Stimulated activated CD8-positive, alpha-beta memory T cell treated with anti-CD3 and anti-CD28 coated beads, Interleukin-2, amount 100 ng/mL, for 1 hour (primary cell): Measurements from ENCODE around the gene SPTLC2.
"Not testable (repeated sequence)": the region's sequence is repeated elsewhere in the genome, so short reads cannot be mapped to it uniquely, and the experiment has no call there.

ENCODE experiments used
- DNase-seq, 2 donors: peaks; one replicate each; pipeline ENCODE4 v3.0.0-alpha.2; 2020; ENCODE audit warnings: low read depth in 2 of 2

SPTLC2 gene

GRCh38 chr14:77547512-77548180 lies 68.8 kb downstream of the SPTLC2 start:
- no peak for DNase-seq

GRCh38 chr14:77545171-77545570 lies 71.3 kb downstream of the SPTLC2 start:
- not testable (repeated sequence) for DNase-seq

GRCh38 chr14:77544571-77544970 lies 71.9 kb downstream of the SPTLC2 start:
- no peak for DNase-seq

- no peak for DNase-seq
Observed at GRCh38 chr14:77543637-77544334, 72.7 kb downstream of the SPTLC2 start.

DNA sequence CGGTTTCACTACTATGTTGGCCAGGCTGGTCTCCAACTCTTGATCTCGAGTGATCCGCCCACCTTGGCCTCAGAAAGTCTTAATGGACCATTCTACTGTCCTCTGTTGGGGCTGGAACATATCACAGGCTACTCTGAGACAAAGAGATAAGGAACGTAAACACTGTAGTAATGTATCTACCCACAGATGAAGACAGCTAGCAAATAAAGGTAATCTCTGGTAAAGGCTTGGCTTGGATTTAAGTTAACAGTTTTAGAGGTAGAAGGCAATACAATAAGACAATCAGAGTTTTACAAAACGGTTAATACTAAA lies 73.2 kb downstream of the SPTLC2 start:
- DNase-seq, result no peak

DNA sequence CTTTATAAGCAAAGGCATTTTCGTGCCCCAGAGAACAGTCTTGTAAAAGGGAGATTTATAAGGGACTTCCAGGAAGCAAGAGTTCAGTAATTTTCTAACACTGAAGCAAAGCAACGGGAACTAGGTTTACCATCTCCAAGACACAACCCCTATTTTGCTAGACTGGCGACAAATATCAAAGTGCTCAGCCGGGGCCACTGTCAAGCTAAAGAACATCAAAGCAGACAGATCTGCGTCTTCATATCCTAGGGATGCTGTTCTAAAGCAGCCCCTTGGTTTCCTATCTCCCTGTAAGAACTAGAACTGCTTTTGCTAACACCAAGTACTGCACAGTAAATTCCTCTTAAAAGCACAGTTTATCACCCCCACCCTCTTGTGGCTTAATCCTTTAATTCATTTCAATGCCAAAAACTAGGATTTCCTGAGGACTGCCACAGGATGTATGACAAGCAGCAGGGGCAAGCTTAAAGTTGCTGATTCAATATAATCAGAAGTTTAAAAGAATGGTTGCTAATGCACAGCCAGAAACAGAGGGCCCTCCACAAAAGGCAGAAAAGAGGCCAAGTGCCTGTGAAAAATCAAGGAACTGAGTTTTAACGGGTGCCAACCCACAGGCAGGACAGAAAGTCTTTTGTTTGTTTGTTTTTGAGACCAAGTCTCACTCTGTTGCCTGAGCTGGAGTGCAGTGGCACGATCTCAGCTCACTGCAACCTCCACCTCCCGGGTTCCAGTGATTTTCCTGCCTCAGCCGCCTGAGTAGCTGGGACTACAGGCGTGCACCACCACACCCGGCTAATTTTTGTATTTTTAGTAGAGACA lies 73.8 kb downstream of the SPTLC2 start:
- no peak for DNase-seq

GRCh38 chr14:77541905-77542304 lies 74.5 kb downstream of the SPTLC2 start:
- DNase-seq, result no peak

DNA sequence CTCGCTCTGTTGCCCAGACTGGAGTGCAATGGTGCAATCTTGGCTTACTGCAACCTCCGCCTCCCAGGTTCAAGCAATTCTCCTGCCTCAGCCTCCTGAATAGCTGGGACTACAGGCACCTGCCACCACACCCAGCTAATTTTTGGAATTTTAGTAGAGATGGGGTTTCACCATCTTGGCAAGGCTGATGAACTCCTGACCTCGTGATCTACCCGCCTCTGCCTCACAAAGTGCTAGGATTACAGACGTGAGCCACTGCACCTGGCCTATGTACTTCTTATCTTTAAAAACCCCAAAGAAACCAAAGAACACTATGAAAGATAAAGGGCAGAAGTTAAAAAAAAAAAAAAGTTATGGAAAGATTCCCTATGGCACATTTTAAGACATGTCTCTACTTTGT lies 79.5 kb downstream of the SPTLC2 start:
- not testable (repeated sequence) for DNase-seq

DNA sequence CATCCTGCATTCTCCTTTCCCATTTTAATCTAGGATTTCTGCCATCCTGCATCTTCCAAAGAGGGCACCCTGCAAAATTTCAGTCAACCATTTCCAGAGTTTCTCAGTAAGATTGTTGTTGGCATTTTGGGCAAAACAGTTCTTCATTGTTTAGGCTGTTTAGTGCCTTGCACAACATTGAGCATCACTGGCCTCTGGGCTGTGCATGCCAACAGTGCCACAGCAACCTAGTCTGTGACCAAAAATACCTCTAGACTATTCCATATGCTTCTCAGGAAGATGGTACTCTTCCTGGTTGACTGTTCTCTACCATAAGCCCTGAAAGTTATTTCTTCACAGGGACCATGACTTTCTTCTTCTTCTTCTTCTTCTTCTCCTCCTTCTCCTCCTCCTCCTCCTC lies 85.4 kb downstream of the SPTLC2 start:
- DNase-seq, result no peak

DNA sequence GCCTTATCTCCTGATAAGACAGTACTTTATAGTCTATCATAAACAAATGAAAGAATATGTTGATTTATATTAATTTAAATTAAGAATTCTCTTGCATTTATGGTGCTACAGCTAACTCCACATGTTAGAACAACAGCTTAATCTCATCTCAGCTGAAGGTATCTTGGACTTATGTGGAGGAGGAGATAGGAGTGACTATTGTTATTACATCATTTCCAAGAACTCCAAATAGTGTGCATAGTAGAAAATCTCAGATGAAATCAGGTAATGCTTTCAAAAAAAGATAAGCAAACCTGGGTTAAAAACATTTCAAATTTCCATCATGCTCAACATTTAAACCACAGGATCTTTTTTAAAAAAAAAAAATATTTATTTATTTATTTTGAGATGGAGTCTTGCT lies 86.5 kb downstream of the SPTLC2 start:
- no peak for DNase-seq

DNA sequence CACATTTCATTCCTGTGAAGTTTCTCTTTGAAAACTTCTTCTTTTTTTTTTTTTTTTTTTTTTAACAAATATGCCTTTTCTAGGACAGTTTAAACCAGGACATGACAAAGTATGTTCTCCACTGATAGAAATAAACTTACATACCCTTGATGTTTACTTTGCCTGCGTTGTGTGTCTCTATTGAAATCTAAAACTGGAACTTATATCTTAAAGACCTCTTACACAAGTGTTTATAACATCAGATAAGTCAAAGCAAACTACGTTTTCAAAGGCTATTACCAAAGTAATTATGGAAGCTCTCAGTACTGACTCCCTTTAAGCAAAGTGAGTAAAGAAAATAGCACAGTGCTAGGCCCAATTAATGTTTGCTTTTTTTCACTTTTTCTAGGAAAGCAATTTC lies 87.2 kb downstream of the SPTLC2 start:
- DNase-seq, result no peak

GRCh38 chr14:77528701-77529100 lies 87.7 kb downstream of the SPTLC2 start:
- DNase-seq, result not testable (repeated sequence)

- DNase-seq, result no peak
Observed at GRCh38 chr14:77526266-77526665, 90.2 kb downstream of the SPTLC2 start.

- DNase-seq, result no peak
Observed at GRCh38 chr14:77524536-77524935, 91.9 kb downstream of the SPTLC2 start.

GRCh38 chr14:77523109-77523508 lies 93.3 kb downstream of the SPTLC2 start:
- DNase-seq, result no peak

- DNase-seq, result no peak
Observed at GRCh38 chr14:77520555-77520954, 95.9 kb downstream of the SPTLC2 start.

- DNase-seq, result no peak
Observed at GRCh38 chr14:77516126-77516525, 100.3 kb downstream of the SPTLC2 start.

DNA sequence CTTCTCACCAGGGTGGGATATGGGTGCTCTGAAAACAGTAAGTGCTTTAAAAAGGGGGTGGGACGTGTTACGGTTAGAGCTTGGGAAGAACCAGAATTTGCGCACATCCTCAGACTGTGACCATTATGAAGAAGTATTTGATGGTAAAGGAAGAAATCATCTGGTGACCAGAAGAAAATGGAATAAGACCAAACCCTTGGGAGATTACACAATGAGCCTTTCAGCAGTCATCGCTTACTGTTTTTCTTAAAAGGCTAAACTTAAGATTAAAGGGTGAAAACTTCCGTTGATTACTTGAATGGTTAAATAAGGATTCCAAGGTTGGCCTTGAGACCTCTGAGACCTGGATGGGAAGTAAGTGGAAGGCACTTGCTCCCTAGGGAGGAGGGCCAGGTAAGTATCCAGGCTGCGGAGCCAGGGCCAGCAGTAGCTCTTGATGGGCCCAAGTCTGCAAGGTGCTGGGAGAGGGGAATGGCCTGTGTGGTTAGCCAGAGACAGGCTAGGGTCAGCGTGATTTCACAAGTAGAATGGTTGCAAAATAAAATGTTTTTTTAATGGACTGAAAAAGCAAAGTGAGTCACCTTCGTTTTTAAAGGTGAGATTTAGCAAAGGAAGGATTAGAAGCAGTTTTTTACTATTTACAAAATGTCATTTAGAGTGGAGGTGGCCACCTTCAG lies 104.8 kb downstream of the SPTLC2 start:
- no peak for DNase-seq

GRCh38 chr14:77509366-77509765 lies 107.1 kb downstream of the SPTLC2 start:
- no peak for DNase-seq

DNA sequence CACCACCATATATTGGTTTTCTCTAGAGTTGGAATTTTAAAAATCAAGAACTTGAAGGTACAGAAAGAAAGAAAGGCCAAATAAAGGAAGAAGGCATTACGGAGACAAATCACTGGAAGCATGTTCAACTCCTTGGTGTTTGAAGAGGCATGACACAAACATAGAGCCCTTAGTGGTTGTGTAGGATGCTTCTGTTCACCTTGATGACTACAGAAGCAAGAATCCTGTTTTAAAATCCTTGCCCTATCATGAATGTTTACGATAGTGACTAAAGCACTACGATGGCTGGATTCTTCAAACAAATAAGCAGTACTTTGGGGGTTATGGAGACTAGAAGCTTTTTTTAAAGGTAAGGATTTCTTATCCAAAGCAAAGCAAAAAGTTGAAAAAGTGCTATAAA lies 107.6 kb downstream of the SPTLC2 start:
- DNase-seq, result no peak

DNA sequence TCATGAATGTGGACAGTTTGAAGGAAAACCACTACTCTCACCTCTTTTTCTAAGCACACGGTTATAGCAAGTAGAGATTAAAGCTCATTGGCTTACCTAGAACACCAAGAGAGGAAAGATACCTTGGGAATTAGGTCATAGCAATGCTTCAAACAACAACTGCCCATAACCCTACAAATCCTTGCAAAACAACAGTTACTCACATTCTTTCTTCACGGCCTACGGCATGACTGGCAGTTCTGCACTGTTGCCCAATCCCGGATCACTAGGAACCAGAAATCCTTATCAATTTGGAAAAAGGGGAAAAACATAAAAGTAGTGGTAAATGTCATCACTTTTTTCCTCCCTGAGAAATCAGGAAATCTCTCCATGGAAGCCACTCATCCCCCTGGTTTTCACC lies 108.2 kb downstream of the SPTLC2 start:
- DNase-seq, result no peak

DNA sequence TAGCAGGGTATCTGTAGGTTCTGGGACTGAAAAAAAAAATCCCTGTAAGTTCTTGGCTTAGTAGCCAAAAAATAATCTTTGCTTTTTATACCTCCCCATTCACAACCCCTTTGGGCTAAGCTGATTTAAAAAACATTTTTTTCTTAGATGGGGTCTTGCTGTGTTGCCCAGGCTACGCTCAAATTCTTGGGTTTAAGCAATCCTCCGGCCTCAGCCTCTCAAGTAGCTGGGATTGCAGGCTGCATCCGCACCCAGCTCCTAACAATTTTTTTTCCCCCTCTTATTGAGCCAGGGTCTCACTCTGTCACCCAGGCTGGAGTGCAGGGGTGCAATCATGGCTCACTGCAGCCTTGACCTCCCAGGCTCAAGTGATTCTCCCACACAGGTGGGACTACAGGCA lies 108.7 kb downstream of the SPTLC2 start:
- no peak for DNase-seq
